ENCODE measurements around the gene PCGF3.

DNA sequence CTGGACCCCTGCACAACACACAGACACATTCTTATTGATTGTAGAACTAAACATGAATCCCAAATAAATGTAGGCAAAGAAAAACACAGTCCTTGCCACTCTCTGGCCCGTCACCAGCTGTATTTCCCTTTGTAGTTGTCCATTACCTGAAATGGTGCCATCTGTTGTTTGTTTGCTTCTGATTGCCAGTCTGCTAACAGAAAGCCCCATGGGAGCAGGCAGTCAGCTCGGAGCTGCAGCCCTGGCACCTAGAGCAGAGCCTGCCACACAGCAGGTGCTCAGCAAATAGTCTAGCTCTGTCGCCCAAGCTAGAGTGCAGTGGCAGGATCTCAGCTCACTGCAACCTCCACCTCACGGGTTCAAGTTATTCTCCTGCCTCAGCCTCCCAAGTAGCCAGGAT lies 91.4 kb downstream of the PCGF3 start:
- TF ChIP-seq EZH2 (IDR thresholded peaks at IDR 0.05; ENCODE audit: borderline replicate concordance, control insufficient read depth, low read depth, low read length) (no peak), EP300 (IDR thresholded peaks at IDR 0.05; ENCODE audit: borderline replicate concordance in 1 of 2, control insufficient read depth in 1 of 2, low read depth in 2 of 2, low read length in 2 of 2) (no peak), ESRRA (IDR thresholded peaks at IDR 0.05; ENCODE audit: low read length) (no peak), TARDBP (IDR thresholded peaks at IDR 0.05; ENCODE audit: borderline replicate concordance) (no peak), NBN (IDR thresholded peaks at IDR 0.05) (no peak), YY1 (IDR thresholded peaks at IDR 0.05; ENCODE audit: low read depth, low read length) (no peak), ASH2L (IDR thresholded peaks at IDR 0.05; ENCODE audit: borderline replicate concordance, low read depth) (no peak), SIN3A (IDR thresholded peaks at IDR 0.05; ENCODE audit: low read depth, low read length) (no peak), POLR2A (IDR thresholded peaks at IDR 0.05; ENCODE audit: low read depth, low read length) (no peak), CHD4 (IDR thresholded peaks at IDR 0.05) (no peak)
- TF ChIP-seq, protein P1, sequence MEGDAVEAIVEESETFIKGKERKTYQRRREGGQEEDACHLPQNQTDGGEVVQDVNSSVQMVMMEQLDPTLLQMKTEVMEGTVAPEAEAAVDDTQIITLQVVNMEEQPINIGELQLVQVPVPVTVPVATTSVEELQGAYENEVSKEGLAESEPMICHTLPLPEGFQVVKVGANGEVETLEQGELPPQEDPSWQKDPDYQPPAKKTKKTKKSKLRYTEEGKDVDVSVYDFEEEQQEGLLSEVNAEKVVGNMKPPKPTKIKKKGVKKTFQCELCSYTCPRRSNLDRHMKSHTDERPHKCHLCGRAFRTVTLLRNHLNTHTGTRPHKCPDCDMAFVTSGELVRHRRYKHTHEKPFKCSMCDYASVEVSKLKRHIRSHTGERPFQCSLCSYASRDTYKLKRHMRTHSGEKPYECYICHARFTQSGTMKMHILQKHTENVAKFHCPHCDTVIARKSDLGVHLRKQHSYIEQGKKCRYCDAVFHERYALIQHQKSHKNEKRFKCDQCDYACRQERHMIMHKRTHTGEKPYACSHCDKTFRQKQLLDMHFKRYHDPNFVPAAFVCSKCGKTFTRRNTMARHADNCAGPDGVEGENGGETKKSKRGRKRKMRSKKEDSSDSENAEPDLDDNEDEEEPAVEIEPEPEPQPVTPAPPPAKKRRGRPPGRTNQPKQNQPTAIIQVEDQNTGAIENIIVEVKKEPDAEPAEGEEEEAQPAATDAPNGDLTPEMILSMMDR (IDR thresholded peaks at IDR 0.05 in 2 of 3, conservative IDR thresholded peaks at IDR 0.05 in 1 of 3; ENCODE audit: control insufficient read depth in 2 of 3, extremely low read depth in 1 of 3, insufficient read depth in 1 of 3, low read depth in 3 of 3, low read length in 3 of 3): no peak
- TF ChIP-seq, protein P2, sequence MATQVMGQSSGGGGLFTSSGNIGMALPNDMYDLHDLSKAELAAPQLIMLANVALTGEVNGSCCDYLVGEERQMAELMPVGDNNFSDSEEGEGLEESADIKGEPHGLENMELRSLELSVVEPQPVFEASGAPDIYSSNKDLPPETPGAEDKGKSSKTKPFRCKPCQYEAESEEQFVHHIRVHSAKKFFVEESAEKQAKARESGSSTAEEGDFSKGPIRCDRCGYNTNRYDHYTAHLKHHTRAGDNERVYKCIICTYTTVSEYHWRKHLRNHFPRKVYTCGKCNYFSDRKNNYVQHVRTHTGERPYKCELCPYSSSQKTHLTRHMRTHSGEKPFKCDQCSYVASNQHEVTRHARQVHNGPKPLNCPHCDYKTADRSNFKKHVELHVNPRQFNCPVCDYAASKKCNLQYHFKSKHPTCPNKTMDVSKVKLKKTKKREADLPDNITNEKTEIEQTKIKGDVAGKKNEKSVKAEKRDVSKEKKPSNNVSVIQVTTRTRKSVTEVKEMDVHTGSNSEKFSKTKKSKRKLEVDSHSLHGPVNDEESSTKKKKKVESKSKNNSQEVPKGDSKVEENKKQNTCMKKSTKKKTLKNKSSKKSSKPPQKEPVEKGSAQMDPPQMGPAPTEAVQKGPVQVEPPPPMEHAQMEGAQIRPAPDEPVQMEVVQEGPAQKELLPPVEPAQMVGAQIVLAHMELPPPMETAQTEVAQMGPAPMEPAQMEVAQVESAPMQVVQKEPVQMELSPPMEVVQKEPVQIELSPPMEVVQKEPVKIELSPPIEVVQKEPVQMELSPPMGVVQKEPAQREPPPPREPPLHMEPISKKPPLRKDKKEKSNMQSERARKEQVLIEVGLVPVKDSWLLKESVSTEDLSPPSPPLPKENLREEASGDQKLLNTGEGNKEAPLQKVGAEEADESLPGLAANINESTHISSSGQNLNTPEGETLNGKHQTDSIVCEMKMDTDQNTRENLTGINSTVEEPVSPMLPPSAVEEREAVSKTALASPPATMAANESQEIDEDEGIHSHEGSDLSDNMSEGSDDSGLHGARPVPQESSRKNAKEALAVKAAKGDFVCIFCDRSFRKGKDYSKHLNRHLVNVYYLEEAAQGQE (IDR thresholded peaks at IDR 0.05; ENCODE audit: low read depth, low read length): no peak
- TF ChIP-seq, protein P3, sequence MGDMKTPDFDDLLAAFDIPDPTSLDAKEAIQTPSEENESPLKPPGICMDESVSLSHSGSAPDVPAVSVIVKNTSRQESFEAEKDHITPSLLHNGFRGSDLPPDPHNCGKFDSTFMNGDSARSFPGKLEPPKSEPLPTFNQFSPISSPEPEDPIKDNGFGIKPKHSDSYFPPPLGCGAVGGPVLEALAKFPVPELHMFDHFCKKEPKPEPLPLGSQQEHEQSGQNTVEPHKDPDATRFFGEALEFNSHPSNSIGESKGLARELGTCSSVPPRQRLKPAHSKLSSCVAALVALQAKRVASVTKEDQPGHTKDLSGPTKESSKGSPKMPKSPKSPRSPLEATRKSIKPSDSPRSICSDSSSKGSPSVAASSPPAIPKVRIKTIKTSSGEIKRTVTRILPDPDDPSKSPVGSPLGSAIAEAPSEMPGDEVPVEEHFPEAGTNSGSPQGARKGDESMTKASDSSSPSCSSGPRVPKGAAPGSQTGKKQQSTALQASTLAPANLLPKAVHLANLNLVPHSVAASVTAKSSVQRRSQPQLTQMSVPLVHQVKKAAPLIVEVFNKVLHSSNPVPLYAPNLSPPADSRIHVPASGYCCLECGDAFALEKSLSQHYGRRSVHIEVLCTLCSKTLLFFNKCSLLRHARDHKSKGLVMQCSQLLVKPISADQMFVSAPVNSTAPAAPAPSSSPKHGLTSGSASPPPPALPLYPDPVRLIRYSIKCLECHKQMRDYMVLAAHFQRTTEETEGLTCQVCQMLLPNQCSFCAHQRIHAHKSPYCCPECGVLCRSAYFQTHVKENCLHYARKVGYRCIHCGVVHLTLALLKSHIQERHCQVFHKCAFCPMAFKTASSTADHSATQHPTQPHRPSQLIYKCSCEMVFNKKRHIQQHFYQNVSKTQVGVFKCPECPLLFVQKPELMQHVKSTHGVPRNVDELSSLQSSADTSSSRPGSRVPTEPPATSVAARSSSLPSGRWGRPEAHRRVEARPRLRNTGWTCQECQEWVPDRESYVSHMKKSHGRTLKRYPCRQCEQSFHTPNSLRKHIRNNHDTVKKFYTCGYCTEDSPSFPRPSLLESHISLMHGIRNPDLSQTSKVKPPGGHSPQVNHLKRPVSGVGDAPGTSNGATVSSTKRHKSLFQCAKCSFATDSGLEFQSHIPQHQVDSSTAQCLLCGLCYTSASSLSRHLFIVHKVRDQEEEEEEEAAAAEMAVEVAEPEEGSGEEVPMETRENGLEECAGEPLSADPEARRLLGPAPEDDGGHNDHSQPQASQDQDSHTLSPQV (IDR thresholded peaks at IDR 0.05): no peak
- TF ChIP-seq, protein P4, sequence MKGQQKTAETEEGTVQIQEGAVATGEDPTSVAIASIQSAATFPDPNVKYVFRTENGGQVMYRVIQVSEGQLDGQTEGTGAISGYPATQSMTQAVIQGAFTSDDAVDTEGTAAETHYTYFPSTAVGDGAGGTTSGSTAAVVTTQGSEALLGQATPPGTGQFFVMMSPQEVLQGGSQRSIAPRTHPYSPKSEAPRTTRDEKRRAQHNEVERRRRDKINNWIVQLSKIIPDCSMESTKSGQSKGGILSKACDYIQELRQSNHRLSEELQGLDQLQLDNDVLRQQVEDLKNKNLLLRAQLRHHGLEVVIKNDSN (IDR thresholded peaks at IDR 0.05; ENCODE audit: borderline replicate concordance, extremely low read length, insufficient read depth, low read depth, low read length): no peak

All from GM12878 (cell line).